ENCODE measurements around the gene POLR3K.

The POLR3K gene

DNA sequence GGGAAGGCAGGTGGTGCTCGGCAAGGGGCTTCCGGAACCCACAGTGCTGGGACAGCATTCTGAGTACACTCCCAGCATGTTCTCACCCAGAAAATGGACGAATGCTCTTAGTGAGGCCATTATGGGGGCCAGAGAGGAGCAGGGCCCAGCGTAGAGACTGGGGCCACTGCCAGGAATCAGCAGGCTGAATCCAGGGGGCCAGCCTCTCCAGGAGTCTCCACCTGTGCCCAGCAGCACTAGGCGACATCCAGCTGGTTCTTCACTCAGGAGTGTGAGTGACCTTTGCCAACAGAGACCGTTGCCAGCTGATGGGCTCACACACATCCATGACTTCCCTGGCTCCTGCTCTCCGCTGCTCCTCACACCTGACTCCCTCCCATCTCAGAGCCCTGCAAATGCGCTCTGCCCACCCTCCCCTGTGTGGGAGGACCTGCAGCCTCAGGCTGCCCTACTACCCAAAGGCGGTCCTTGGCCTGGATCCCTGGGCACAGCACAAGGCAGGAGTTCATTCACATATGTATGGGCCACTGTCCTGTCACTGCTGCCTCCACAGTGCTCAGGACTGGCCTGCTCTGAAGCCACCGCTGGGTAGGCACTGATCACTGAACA lies 13.9 kb upstream of the POLR3K start:
- TF ChIP-seq PAX5 (IDR thresholded peaks at IDR 0.05; ENCODE audit: insufficient read depth, low read length, severe bottlenecking) (no peak), SPI1 (IDR thresholded peaks at IDR 0.05; ENCODE audit: low read depth, low read length) (no peak), POU2F2 (IDR thresholded peaks at IDR 0.05; ENCODE audit: low read depth, low read length) (no peak), POLR2A (IDR thresholded peaks at IDR 0.05; ENCODE audit: low read depth, low read length) (no peak), TAF1 (IDR thresholded peaks at IDR 0.05; ENCODE audit: low read depth, low read length) (no peak), POLR2AphosphoS5 (IDR thresholded peaks at IDR 0.05; ENCODE audit: low read depth, low read length) (no peak)
- FAIRE-seq (no peak), DNase-seq (ENCODE audit: insufficient read length, low spot score) (no peak)

DNA sequence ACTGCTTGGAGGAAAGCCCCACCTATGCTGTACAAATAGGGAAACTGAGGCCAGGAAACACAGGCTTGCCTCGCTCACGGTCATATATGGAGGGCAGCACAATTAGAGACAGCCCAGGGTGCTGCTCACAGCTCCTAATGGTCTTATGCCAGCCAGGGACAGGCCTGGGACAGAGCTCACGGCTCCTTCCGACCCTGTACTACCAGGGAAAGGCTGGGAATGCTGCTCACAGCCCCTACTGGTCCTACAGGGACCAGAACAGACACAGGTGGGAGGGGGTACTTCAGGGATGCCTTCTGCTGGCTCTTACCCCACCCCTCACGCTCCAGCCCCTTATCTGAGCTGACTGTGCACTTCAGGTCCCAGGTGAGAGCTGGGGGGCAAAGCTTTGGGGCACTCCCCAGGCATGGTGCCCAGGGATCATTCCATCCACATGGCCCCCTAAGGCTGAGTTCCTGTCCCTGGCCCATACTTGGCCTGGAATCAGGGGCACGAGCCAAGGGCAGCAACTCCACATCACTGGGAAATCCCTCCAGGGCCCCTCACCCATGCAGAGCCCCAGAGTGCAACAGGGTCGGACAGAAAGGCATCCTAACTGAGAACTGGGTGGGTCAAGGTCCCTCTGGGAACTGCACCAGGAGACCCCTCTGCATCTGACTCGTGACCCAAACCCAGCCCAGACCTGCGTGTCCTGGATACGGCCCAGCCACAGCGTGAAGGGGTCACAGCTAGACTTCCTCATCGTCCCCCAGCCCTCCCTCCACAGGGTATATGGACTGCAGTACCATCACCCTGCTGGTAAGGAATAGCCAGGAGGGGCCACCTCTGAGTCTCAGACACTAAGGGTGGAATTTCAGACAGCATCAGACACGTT lies 13.1 kb upstream of the POLR3K start:
- DNase-seq (ENCODE audit: insufficient read length, low spot score), result no peak
- FAIRE-seq, result no peak
- TF ChIP-seq SPI1 (IDR thresholded peaks at IDR 0.05; ENCODE audit: low read depth, low read length), result no peak
- TF ChIP-seq PAX5 (IDR thresholded peaks at IDR 0.05; ENCODE audit: insufficient read depth, low read length, severe bottlenecking), result no peak
- TF ChIP-seq POLR2AphosphoS5 (IDR thresholded peaks at IDR 0.05; ENCODE audit: low read depth, low read length), result no peak
- TF ChIP-seq POLR2A (IDR thresholded peaks at IDR 0.05; ENCODE audit: low read depth, low read length), result no peak
- no peak for TF ChIP-seq TAF1 (IDR thresholded peaks at IDR 0.05; ENCODE audit: low read depth, low read length)
- TF ChIP-seq POU2F2 (IDR thresholded peaks at IDR 0.05; ENCODE audit: low read depth, low read length), result no peak

DNA sequence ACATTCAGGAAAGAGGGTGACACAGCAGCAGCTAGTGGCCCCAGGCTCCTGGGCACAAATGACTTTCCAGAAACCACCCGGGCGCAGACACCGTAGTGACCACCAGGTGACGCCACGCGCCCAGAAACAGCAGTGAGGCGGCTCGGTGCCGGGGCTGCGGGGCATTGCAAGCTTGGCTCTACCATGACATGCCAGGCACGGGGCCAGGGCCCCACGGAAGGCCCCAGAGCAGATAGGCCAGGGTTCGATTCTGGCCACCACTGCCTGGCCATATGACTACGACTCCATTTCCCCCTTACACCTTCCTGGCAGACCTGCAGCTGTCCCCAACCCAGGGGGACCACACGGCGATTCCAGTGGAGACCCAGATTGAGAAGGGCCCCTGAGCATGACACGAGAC lies 12.3 kb upstream of the POLR3K start:
- peak; percentile 72 for TF ChIP-seq PAX5 (IDR thresholded peaks at IDR 0.05; ENCODE audit: insufficient read depth, low read length, severe bottlenecking)
- TF ChIP-seq TAF1 (IDR thresholded peaks at IDR 0.05; ENCODE audit: low read depth, low read length), result no peak
- no peak for TF ChIP-seq POU2F2 (IDR thresholded peaks at IDR 0.05; ENCODE audit: low read depth, low read length)
- no peak for TF ChIP-seq SPI1 (IDR thresholded peaks at IDR 0.05; ENCODE audit: low read depth, low read length)
- no peak for TF ChIP-seq POLR2AphosphoS5 (IDR thresholded peaks at IDR 0.05; ENCODE audit: low read depth, low read length)
- no peak for TF ChIP-seq POLR2A (IDR thresholded peaks at IDR 0.05; ENCODE audit: low read depth, low read length)
- FAIRE-seq (peak; percentile 92), DNase-seq (ENCODE audit: insufficient read length, low spot score) (peak; percentile 92)

DNA sequence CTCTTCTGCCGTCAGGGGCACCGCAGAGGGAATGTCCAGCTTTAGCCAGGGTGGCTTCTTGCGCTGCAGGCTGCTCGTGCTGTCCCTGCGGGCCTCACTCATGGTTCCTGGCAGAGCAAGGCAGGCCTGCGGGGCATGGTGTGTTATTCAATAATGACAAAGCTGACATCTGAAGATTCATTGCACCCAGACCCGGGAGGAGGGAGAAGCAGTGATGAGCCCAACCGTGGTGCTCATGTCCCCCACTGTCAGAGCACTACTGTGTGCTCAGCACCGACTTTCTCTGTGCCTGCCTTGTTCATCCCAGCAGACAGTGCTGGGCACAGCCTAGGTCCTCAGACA lies 11.5 kb upstream of the POLR3K start:
- DNase-seq (ENCODE audit: insufficient read length, low spot score) (no peak), FAIRE-seq (peak; percentile 35)
- no peak for TF ChIP-seq POU2F2 (IDR thresholded peaks at IDR 0.05; ENCODE audit: low read depth, low read length)

DNA sequence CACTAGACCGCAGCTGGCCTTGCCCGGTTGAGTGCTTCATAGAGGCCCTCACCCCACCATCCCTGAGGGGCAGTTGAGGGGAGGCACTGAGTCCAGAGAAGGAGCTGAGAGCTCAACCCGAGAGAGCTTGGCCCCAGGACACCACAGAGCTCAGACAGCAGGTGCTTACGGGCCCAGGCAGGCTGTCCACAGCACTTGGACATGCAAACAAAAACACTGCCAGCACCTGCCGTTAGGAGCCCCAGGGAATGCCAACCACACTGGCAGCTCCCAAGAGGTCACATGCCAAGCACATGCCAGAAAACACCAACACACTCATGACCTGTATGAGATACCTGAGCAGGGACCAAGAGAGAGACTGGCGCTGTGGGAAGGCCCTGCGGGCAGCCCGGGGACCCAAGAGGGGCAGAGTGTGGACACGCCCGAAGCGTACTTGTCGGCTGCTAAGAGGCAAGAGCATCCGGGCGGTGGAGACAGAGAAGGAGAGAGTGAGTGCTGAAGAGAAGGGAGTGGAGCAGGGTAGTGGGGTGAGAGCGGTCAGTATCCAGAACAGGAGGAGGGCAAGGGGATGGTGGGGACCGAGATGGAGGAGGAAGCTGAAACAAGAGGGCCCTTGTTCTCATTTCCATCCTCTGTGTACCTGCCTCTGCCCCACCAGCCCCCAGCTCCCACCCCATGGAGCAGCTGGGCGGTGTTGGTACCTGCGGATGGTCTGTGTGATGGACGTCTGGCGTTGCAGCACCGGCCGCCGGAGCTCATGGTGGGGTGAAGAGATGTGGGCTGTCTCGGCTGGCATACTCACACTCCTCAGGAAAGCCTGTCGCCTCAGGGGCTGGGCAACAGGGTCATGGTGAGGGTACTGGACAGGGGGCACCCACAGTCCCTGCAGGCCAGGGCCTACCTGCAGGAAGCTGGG lies 10.8 kb upstream of the POLR3K start:
- DNase-seq (ENCODE audit: insufficient read length, low spot score) (no peak), FAIRE-seq (no peak)
- TF ChIP-seq TAF1 (IDR thresholded peaks at IDR 0.05; ENCODE audit: low read depth, low read length) (no peak), POLR2A (IDR thresholded peaks at IDR 0.05; ENCODE audit: low read depth, low read length) (no peak), SPI1 (IDR thresholded peaks at IDR 0.05; ENCODE audit: low read depth, low read length) (no peak), PAX5 (IDR thresholded peaks at IDR 0.05; ENCODE audit: insufficient read depth, low read length, severe bottlenecking) (no peak), POLR2AphosphoS5 (IDR thresholded peaks at IDR 0.05; ENCODE audit: low read depth, low read length) (no peak), POU2F2 (IDR thresholded peaks at IDR 0.05; ENCODE audit: low read depth, low read length) (no peak)

DNA sequence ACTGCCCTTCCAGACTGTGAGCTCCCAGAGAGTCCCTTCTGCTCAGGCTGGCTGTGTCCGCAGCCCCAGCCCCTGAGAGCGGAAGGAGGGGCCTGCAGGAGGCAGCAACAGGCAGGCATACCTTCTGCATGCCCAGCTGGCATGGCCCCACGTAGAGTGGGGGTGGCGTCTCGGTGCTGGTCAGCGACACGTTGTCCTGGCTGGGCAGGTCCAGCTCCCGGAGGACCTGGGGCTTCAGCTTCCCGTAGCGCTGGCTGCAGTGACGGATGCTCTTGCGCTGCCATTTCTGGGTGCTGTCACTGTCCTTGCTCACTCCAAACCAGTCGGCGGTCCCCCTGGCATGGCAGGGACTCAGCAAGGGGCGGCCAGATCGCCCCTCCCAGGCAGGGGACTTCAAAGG lies 10.1 kb upstream of the POLR3K start:
- no peak for DNase-seq (ENCODE audit: insufficient read length, low spot score)
- TF ChIP-seq POLR2AphosphoS5 (IDR thresholded peaks at IDR 0.05; ENCODE audit: low read depth, low read length), result no peak
- FAIRE-seq, result no peak

DNA sequence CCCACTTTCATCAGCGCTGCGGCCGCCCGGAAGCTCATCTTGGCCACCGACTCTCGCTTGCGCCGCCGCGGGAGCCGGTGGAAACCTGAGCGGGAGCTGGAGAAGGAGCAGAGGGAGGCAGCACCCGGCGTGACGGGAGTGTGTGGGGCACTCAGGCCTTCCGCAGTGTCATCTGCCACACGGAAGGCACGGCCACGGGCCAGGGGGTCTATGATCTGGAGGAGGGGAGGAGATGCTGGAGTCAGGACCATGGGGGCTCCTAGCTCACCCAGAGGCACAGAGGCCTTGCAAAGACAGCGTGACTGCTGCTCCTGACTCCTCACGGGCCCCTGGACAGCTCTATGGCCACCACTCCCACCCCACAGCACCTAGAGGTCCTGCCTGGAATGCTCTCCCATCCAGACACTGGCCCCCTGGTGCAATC lies 9.6 kb upstream of the POLR3K start:
- TF ChIP-seq POU2F2 (IDR thresholded peaks at IDR 0.05; ENCODE audit: low read depth, low read length) (no peak), POLR2AphosphoS5 (IDR thresholded peaks at IDR 0.05; ENCODE audit: low read depth, low read length) (no peak)
- no peak for DNase-seq (ENCODE audit: insufficient read length, low spot score)
- no peak for FAIRE-seq

DNA sequence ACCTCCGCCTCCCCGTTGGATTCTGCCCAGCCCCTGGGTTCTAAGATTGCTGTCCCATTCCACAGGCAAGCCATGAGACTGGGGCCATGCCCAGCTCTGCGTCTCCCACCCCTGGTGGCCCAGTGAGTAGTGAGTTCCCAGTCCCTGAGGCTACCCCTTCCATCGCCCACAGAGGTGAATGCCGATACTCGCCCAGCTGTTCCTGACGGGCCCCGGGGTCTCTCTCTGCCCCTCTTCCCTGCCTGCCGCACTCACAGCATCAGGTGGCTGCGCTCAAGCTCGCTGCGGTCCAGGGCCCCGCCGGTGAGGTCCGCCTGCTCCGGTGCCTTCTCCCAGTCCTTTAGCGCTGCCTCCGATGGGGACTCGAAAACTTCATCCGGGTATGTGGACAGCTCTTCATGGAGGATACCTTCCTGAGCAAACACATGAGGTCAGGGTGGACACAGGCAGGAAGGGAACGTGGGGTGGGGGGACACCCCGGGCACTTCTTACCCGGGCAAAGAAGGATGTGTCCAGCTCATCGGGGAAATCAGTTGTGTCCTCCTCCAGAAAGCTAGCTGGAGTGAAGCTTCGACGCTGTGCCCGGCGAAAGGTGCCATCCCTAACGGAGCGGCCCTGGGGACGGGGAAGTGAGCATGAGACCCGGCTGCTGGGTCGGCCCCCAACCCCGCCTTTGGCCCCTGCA lies 9.0 kb upstream of the POLR3K start:
- FAIRE-seq, result no peak
- TF ChIP-seq PAX5 (IDR thresholded peaks at IDR 0.05; ENCODE audit: insufficient read depth, low read length, severe bottlenecking) (no peak), POU2F2 (IDR thresholded peaks at IDR 0.05; ENCODE audit: low read depth, low read length) (no peak), POLR2A (IDR thresholded peaks at IDR 0.05; ENCODE audit: low read depth, low read length) (no peak), TAF1 (IDR thresholded peaks at IDR 0.05; ENCODE audit: low read depth, low read length) (no peak), SPI1 (IDR thresholded peaks at IDR 0.05; ENCODE audit: low read depth, low read length) (no peak), POLR2AphosphoS5 (IDR thresholded peaks at IDR 0.05; ENCODE audit: low read depth, low read length) (no peak)

DNA sequence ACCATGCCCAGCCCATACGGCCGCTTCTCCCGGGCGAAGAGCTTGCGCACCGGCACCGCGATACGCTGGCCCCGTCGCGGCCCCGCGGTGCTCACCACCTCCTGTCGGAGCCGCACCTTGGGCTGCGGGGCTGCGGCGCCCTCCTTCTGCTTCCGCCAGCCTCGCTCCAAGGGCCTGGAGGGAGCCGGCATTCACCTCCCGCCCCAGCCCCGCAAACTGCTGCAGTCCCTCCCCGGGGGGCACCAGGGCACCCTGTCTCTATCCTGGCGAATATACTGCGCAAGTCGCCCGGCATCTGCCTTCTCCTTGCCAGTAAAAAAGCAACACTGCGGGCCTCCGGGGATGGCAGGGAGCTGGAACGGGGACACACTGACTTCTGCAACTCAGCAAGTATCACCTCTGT lies 8.5 kb upstream of the POLR3K start:
- FAIRE-seq, result no peak
- no peak for TF ChIP-seq POLR2A (IDR thresholded peaks at IDR 0.05; ENCODE audit: low read depth, low read length)
- TF ChIP-seq PAX5 (IDR thresholded peaks at IDR 0.05; ENCODE audit: insufficient read depth, low read length, severe bottlenecking), result no peak
- no peak for TF ChIP-seq POLR2AphosphoS5 (IDR thresholded peaks at IDR 0.05; ENCODE audit: low read depth, low read length)
- no peak for TF ChIP-seq SPI1 (IDR thresholded peaks at IDR 0.05; ENCODE audit: low read depth, low read length)
- TF ChIP-seq POU2F2 (IDR thresholded peaks at IDR 0.05; ENCODE audit: low read depth, low read length), result no peak
- TF ChIP-seq TAF1 (IDR thresholded peaks at IDR 0.05; ENCODE audit: low read depth, low read length), result no peak
- DNase-seq (ENCODE audit: insufficient read length, low spot score), result no peak

More for the DNA sequence above, 9.0 kb upstream of the POLR3K start:
- DNase-seq (ENCODE audit: insufficient read length, low spot score), result no peak

Data from GM12891 (cell line).